GM19023 (cell line): ENCODE data around the gene ULK2.
"Not testable (repeated sequence)": the region's sequence is repeated elsewhere in the genome, so short reads cannot be mapped to it uniquely, and the experiment has no call there.

Experiments
- ATAC-seq: cut with Tn5 transposase; IDR thresholded peaks from one replicate; pipeline ENCODE4 v1.9.1; 2021; ENCODE audit warnings: mild to moderate bottlenecking, moderate library complexity; ENCODE audit not compliant: unreplicated experiment

The ULK2 gene

DNA sequence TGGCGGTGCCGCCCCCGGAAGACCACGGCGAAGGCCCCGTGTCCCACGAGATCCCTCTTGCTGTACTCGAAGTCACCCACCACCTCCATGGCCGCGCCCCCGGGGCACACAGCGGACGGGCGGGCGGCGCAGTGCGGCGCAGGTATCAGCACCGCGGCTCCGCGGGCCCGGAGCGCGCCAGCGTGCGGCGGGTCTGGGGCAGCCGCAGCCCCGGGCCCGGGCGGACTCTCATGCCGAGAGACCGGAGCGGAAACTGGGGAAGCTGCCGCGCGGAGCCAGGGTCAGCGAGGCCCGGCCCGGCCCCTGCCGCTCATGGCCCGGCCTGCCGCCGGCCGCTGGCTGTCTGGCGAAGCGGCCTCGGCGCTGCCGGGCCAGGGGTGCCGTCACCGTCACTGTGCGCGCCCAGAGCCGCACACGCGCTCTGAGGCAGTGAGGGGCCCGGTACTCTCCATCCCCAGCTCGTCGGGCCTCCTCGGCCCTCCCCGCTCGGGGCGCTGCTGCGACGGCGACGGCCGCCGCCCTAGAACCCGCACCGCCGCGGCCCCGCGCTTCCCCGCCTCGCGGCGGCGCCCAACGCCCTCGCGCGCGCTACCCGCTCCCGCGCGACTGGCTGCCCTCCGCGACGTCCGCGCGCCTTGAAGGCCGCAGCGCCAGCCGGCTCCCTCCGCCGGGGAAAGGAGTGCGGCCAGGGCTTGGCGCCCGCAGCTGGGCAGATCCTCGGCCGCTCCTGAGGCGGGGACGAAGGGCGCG is at the start of gene ULK2:
ULK2 (minus strand) TSS at position 608 of the 750 bp plus-strand sequence; CDS start at position 89, 519 bp downstream.
- ATAC-seq: no peak

DNA sequence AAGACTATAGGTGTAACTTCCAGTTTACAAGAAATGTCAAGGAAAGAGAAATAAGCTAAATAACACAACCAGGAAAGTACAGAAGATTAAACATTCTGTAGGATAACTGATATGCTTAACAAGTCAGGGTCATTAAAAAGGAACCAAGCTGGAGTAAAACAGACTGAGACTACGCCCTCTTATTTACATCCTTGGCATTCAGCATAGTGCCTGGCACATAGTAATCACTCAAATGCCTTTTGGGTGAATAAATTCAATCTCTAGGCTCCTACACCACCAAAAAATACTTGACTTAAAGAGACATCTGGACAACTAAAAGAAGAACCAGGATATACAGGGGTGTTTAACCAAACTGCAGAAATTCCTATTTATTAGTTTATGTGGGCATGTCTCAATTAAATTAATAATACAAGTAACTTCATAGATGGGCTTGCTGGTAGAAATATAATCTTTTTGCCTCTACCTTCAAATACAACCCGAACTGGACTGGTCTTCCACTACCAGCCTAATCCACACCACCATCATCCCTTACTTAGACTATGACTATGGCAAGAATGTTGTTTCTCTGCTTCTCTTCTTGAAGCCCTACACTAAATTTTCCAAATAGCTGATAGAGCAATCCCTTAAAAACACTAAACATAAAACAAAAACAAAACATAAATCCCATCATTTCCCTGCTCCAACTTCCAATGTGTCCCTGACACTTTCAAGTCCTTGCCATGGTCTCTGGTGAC is 47.7 kb upstream of the ULK2 start:
- ATAC-seq: no peak

DNA sequence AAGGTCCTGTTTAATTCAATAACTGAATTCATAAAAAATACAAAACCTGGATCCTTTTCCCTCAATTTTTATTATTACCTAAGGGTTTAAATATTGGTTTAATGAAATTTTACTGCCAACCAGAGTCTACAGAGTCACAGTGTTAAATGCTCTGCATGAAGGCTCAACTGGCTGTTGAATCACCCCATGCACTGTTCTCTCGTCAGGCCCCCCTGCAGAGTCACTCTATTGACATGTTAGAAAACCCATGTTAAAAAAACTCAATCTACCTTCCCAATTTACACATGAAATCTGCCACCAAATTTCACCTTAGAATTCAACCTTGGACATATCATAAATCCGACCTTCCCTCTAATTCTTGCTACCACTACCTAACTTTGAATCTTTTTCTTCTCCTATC is 43.3 kb upstream of the ULK2 start:
- no peak for ATAC-seq

DNA sequence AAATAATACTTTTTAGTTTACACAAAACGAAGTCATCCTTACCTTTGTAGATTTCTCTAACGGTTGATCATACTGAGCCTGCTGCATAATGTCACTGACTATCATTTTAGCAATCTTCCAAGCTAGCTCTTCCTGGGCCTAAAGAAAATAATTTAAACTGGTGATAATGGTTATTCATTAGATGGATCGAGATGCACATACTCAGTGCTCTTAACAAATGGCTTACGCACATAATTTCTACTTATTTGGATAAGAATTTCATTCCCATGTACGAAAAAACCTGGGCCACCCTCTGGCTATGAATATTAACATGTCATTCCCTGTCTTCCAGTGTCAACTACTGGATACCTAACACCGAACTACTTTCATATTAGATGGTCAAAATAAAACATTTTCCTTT is 41.4 kb upstream of the ULK2 start:
- no peak for ATAC-seq

GRCh38 chr17:19905502-19905901 is 37.8 kb upstream of the ULK2 start:
- no peak for ATAC-seq

DNA sequence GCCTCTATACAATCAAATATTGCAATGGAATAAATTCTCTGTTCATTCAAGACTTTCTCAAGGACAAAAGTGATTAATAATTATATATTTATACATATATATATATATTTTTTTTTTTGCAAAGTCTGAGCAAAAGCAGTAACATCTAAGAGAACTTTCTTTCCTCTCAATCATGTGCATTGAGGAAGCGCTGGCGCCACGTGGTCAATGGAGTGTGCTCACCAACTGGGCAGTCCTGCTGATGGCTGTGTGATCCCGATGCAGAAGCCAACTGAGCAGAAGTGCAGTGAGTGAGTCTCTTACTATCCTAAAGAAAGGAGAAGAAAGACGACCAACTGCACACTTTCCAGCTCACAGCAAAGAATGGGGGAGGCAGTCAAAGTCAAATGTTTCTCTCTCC is 37.2 kb upstream of the ULK2 start:
- no peak for ATAC-seq

DNA sequence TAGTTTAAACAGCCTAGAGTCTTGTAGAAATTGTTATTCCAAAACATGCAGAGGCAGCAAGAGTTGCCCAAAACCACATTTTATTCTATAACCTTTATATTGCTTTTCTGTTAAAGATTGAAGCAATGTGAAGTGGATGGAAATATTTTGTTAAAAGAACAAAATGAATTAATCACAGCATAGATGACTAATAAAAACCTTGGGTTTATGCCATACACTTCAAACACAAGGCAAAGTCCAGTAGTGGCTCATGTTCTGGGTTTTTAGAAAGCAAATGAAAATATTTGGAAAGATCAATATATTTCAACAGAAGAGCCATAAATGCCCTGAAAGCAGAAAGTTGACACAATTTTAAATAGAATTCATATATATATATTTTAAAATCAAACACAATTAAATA is 36.7 kb upstream of the ULK2 start:
- ATAC-seq: no peak

DNA sequence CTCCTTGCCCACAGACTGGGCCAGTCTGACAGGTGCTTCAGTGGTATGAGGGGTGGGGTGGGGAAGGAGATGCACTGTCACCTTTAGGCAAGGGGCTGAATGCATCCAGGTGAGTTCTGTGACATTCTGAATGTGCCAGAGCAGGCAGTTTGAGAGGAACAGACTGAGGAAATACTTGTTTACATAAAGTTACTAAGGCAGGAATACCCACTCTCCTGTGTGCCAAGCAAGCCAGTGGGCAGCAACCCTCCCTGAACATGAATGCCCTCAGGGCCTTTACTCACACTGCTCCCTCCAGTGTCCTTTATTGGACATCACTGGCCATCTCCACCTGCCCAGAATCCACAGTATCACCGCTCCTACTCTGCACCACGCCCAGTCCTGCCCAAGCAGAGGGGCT is 33.1 kb upstream of the ULK2 start:
- no peak for ATAC-seq

DNA sequence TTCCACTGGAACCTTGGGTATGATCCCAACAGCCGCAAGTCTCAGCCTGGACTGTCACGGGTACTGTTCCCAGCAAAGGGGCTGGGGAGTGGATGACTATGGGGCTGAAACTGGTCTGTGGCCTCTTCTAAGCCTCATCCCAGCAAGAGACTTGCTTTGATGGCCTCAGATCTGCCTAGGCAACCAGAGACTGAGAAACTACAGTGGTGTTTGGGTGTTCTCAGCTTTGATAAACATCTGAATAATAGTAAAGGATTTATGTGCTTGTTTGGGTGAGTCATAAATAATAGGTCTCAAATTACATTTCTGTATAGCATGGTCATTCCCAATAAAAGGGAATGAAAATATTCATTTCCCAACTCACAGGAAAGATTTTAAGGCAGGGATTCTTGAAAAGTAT is 30.2 kb upstream of the ULK2 start:
- no peak for ATAC-seq

GRCh38 chr17:19897090-19897837 is 29.5 kb upstream of the ULK2 start:
- ATAC-seq: no peak

GRCh38 chr17:19896679-19897078 is 28.9 kb upstream of the ULK2 start:
- no peak for ATAC-seq

- ATAC-seq: not testable (repeated sequence)
These were observed 22.8 kb upstream of the ULK2 start for GRCh38 chr17:19890554-19890953.

GRCh38 chr17:19890001-19890400 is 22.3 kb upstream of the ULK2 start:
- ATAC-seq: not testable (repeated sequence)

DNA sequence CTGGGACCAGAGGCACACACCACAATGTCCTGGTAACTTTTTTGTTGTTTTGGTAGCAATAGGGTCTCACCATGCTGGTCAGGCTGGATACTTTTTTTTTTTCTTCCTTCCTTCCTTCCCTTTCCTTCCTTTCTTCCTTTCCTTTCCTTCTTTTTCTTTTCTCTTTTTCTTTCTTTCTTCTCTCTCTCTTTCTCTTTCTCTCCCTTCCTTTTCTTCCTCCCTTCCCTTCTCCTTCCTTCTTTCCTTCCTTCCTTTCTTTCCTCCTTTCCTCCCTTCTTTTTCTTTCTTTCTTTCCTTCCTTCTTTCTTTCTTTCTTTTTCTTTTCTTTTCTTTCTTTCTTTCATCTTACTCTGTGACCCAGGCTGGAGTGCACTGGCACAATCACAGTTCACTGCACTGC is 18.4 kb upstream of the ULK2 start:
- no peak for ATAC-seq

DNA sequence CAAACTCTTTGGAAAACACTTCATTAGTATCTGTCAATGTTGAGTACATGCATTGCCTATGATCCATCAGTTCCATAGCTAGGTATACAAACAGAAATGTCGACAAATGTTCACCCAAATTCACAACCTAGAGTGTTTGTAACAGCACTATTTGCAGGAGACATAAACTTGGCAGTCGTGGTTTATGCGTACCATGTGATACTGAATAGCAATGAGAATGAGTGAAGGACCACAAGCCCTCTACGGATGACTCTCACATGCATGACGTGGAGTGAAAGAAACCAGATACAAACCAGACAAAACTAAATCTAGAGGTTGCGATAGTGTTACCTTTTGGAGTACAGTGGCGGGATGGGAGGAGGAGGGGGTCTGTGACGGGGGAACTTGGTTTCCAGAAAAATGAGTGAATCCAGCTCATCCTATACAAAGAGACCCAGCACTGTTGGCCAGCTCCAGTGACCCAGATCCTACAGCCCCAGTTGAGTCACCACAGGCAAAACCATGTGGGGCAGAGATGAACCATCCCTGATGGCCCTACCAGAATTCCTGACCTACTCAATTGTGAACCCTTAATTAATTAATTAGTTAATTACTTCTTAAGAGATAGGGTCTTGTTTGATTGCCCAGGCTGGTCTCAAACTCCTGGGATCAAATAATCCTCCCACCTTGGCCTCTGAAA is 15.9 kb upstream of the ULK2 start:
- ATAC-seq: no peak

DNA sequence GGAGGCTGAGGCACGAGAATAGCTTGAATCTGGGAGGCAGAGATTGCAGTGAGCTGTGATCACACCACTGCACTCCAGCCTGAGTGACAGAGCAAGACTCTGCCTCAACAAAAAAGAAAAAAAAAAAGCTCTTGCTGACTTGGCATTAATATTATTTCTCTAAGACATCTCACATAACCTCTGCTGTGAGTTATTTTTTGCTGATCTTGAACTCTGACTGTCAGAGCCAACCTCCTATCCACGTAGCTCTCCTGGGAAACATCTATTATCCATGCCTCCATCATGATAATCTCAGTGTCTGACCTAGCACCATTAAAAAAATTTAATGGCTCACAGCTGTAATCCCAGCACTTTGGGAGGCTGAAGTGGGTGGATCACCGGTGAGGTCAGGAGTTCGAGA is 12.7 kb upstream of the ULK2 start:
- no peak for ATAC-seq

DNA sequence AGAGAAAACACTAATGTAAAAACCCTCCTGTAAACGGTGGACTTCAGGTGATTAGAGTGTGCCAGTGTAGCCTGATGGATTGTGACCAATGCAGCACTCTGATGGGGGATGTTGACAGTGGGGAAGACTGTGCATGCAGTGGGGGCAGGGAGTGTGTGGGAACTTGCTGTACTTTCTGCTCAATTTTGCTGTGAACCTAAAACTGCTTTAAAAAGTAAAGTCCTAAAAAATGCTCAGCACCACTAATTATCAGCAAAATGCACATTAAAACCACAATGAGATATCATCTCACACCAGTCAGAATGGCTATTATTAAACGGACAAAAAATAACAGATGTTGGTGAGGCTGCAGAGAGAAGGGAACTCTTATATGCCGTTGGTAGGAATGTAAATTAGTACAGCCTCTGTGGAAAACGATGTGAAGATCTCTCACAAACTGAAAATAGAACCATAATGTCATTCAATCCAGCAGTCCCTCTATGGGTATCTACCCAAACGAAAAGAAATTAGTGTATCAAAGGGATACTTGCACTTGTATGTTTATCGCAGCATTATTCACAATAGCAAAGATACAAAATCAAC is 9.7 kb upstream of the ULK2 start:
- no peak for ATAC-seq

DNA sequence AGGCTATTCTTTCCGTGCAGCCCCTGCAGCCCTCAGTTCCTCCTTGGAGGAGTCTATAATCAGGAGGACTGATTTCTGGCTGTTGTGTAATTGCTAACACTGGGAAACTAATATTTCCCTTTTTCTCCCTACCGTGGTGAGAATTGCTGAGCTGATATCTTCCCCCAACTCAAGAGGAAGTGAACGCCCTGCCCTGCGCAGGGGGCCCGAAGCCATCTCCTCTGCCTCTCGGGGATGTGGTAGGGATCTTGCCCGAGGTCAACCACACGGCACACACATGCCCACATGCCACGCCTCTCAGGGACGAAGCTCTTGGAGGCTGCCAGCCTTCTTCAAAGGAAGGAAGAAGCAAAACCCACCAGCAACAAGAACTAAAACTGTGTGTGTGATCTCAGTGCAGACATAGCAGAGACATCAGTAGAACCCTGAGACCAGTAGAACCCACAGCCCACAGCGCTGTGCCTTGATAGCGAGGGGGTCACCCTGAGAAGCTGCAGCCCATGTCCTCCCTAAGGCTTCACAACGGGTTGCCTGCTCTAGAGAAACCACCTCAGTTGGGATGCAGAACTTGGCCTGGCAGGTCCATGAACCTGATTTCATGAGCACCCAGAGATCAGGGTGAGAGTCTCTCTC is 8.9 kb upstream of the ULK2 start:
- no peak for ATAC-seq

- no peak for ATAC-seq
These were observed 6.5 kb upstream of the ULK2 start for GRCh38 chr17:19874256-19874655.

- no peak for ATAC-seq
These were observed 5.6 kb upstream of the ULK2 start for GRCh38 chr17:19873346-19873745.

DNA sequence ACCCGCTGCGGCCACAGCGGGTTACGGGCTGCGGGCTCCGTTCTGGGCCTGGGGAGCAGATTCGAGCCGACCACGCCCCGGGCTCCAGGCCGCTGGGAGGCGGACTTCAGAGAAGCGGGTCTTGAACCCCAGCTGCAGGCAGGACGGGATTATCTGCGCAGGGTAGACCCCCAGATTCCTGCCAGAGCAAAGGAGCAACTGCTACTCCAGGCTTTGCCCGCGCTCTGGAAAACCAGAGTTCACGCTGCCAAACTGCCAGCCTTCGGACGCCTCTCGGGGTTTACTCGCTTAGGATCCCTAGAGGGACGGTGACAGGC is 301 bp upstream of the ULK2 start:
- ATAC-seq: no peak
